ENCODE measurements around the gene SNUPN. TPM values are rescaled to one million over a fixed set of nuclear protein-coding genes. Genes with fewer than 3 reads are reported as not detected.

SNUPN gene
- total and polyA plus RNA-seq, 2 of the 8 experiments (the other 6 are each of a cell fraction or from before 2014, with no cell fraction given): 13.3 to 28.2 TPM

- Histone ChIP-seq H3K9me3 (ENCODE audit: insufficient read depth in 2 of 2, low read depth in 1 of 2, low read length in 1 of 2) (no peaks in the 10 kb centered on the region), H3K4me1 (replicated peaks in 1 of 4; ENCODE audit: control insufficient read depth in 3 of 4, insufficient read depth in 4 of 4, low read length in 3 of 4) (peaks cover 0 to 3% (median 0%) of the 10 kb centered on the region in 4 experiments; a peak in 1 of 7 replicates), H3K27me3 (replicated peaks in 1 of 4; ENCODE audit: control insufficient read depth in 3 of 4, extremely low read depth in 1 of 4, insufficient read depth in 3 of 4, low read length in 3 of 4) (no peaks in the 10 kb centered on the region), H3K4me3 (ENCODE audit: extremely low read depth in 1 of 4, insufficient read depth in 2 of 4, low read depth in 3 of 4, low read length in 4 of 4) (no peak overlapping the region), H3K23ac (ENCODE audit: insufficient read length) (no peak overlapping the region), H3K56ac (replicated peaks; ENCODE audit: insufficient read length, low read depth, low read length) (no peak overlapping the region), H3K23me2 (ENCODE audit: low read depth, low read length) (no peaks in the 10 kb centered on the region), H3K18ac (ENCODE audit: extremely low read depth, low read length) (no peak overlapping the region), H3K4me2 (ENCODE audit: insufficient read depth in 1 of 2, low read depth in 2 of 2, low read length in 2 of 2) (no peak overlapping the region), H4K5ac (ENCODE audit: insufficient read length, low read depth, low read length) (no peak overlapping the region), H3K14ac (ENCODE audit: insufficient read length) (no peak overlapping the region), H3K36me3 (ENCODE audit: control insufficient read depth in 2 of 4, insufficient read depth in 4 of 4, low read length in 3 of 4) (no peaks in the 10 kb centered on the region), H3K9ac (replicated peaks in 1 of 4; ENCODE audit: extremely low read depth in 1 of 4, low read depth in 3 of 4, low read length in 3 of 4) (no peak overlapping the region; a peak in 1 of 7 replicates), H3K27ac (ENCODE audit: low read depth, low read length) (no peak overlapping the region), H2BK5ac (ENCODE audit: low read depth, low read length) (no peak overlapping the region), H4K91ac (replicated peaks; ENCODE audit: insufficient read length, low read length) (no peak overlapping the region), H3K4ac (replicated peaks; ENCODE audit: insufficient read length, low read depth, low read length) (no peak overlapping the region), H3K79me2 (ENCODE audit: control insufficient read depth in 1 of 2, insufficient read depth in 2 of 2, low read length in 2 of 2) (peaks cover 0 to 76% of the 10 kb centered on the region in 2 experiments; a peak in 2 of 4 replicates), H3K79me1 (ENCODE audit: low read depth, low read length) (peaks cover 7% of the 10 kb centered on the region), H2AFZ (ENCODE audit: low read length) (no peak overlapping the region), H2BK120ac (replicated peaks; ENCODE audit: low read depth, low read length) (no peak overlapping the region), H2BK12ac (ENCODE audit: low read depth, low read length) (no peak overlapping the region), H2BK15ac (ENCODE audit: low read length) (no peak overlapping the region), H2AK5ac (ENCODE audit: low read depth, low read length) (no peak overlapping the region), H4K20me1 (replicated peaks in 1 of 2; ENCODE audit: control insufficient read depth in 1 of 2, insufficient read depth in 2 of 2, low read length in 2 of 2) (peaks cover 0 to 3% of the 10 kb centered on the region in 2 experiments), H2BK20ac (ENCODE audit: low read length) (no peak overlapping the region), H4K8ac (ENCODE audit: extremely low read depth, insufficient read depth, low read length) (no peak overlapping the region)
- FAIRE-seq (no peak), DNase-seq (ENCODE audit: low read depth in 1 of 2, low spot score in 2 of 2) (no peak)
- 95% methylated on average over 4 of the region's 4 CpGs; no CpG with 5 or more reads in 1 of the 2 experiments for WGBS, 2 experiments (ENCODE audit: extremely low coverage in 1 of 2, insufficient coverage in 1 of 2, insufficient read length in 1 of 2, insufficient replicate concordance in 2 of 2, low coverage in 1 of 2, low lambda C conversion rate in 2 of 2, missing lambda C conversion rate in 1 of 2)
- ChIA-PET CTCF (ENCODE audit: partially characterized antibody) (interaction anchor here (1.2 to 1.8 kb wide), 2 partner anchors 18 to 46 kb away, joined by 3 to 6 read pairs; no protein-coding TSS in a partner anchor), POLR2A (ENCODE audit: partially characterized antibody) (interaction anchor here (1.1 to 1.2 kb wide), 2 partner anchors 23 to 96 kb away, joined by 3 read pairs; no protein-coding TSS in a partner anchor)
- no peak for TF ChIP-seq EGR1 (IDR thresholded peaks at IDR 0.05; ENCODE audit: borderline replicate concordance, low read depth, low read length)
- TF ChIP-seq KDM4A (IDR thresholded peaks at IDR 0.05; ENCODE audit: low read depth, low read length, severe bottlenecking): no peak
- no peak for TF ChIP-seq EZH2 (IDR thresholded peaks at IDR 0.05; ENCODE audit: low read depth, low read length, severe bottlenecking)
- TF ChIP-seq USF2 (IDR thresholded peaks at IDR 0.05; ENCODE audit: low read length): no peak
- TF ChIP-seq ASH2L (IDR thresholded peaks at IDR 0.05; ENCODE audit: low read length): no peak
- no peak for TF ChIP-seq POLR2AphosphoS5 (IDR thresholded peaks at IDR 0.05; ENCODE audit: low read depth, low read length)
- no peak for TF ChIP-seq ATF2 (IDR thresholded peaks at IDR 0.05; ENCODE audit: low read length)
- TF ChIP-seq CREB1 (IDR thresholded peaks at IDR 0.05): no peak
- no peak for TF ChIP-seq SP1 (IDR thresholded peaks at IDR 0.05; ENCODE audit: low read depth, low read length)
- no peak for TF ChIP-seq RAD21 (IDR thresholded peaks at IDR 0.05 in 1 of 2, conservative IDR thresholded peaks at IDR 0.05 in 1 of 2; ENCODE audit: low read depth in 2 of 2, low read length in 2 of 2)
- no peak for TF ChIP-seq POU5F1 (IDR thresholded peaks at IDR 0.05; ENCODE audit: low read depth, low read length)
Observed at GRCh38 chr15:75551091-75551490, 74.4 kb downstream of the SNUPN start.

Measured in H1 (cell line).